ENCODE measurements around the gene FAN1.
"Not testable (repeated sequence)": the region's sequence is repeated elsewhere in the genome, so short reads cannot be mapped to it uniquely, and the experiment has no call there.

Gene FAN1

GRCh38 chr15:30903497-30904187 is at the start of gene FAN1:
FAN1 (plus strand) TSS chr15:30903915; CDS start chr15:30904664, 749 bp downstream.
- DNase-seq (ENCODE audit: insufficient read length, low spot score) (peak; percentile 81), FAIRE-seq (peak; percentile 88)
- TF ChIP-seq POLR2A (IDR thresholded peaks at IDR 0.05; ENCODE audit: low read depth, low read length): peak; percentile 85

GRCh38 chr15:30859091-30859874 is 44.4 kb upstream of the FAN1 start:
- DNase-seq (ENCODE audit: insufficient read length, low spot score): peak; percentile 8
- no peak for TF ChIP-seq POLR2A (IDR thresholded peaks at IDR 0.05; ENCODE audit: low read depth, low read length)
- peak; percentile 73 for FAIRE-seq

GRCh38 chr15:30865257-30865656 is 38.5 kb upstream of the FAN1 start:
- DNase-seq (ENCODE audit: insufficient read length, low spot score) (no peak), FAIRE-seq (no peak)
- TF ChIP-seq POLR2A (IDR thresholded peaks at IDR 0.05; ENCODE audit: low read depth, low read length): no peak

GRCh38 chr15:30870681-30871080 is 33.0 kb upstream of the FAN1 start:
- FAIRE-seq: no peak
- no peak for TF ChIP-seq POLR2A (IDR thresholded peaks at IDR 0.05; ENCODE audit: low read depth, low read length)
- DNase-seq (ENCODE audit: insufficient read length, low spot score): no peak

- DNase-seq (ENCODE audit: insufficient read length, low spot score): no peak
- no peak for FAIRE-seq
Observed at GRCh38 chr15:30872341-30872748, 31.4 kb upstream of the FAN1 start.

GRCh38 chr15:30877070-30877469 is 26.6 kb upstream of the FAN1 start:
- FAIRE-seq (no peak), DNase-seq (ENCODE audit: insufficient read length, low spot score) (no peak)
- no peak for TF ChIP-seq POLR2A (IDR thresholded peaks at IDR 0.05; ENCODE audit: low read depth, low read length)

More at GRCh38 chr15:30872341-30872748, 31.4 kb upstream of the FAN1 start:
- TF ChIP-seq POLR2A (IDR thresholded peaks at IDR 0.05; ENCODE audit: low read depth, low read length): no peak

- FAIRE-seq (no peak), DNase-seq (ENCODE audit: insufficient read length, low spot score) (no peak)
- no peak for TF ChIP-seq POLR2A (IDR thresholded peaks at IDR 0.05; ENCODE audit: low read depth, low read length)
Observed at GRCh38 chr15:30878515-30878914, 25.2 kb upstream of the FAN1 start.

GRCh38 chr15:30882849-30883433 is 20.8 kb upstream of the FAN1 start:
- FAIRE-seq: no peak
- no peak for TF ChIP-seq POLR2A (IDR thresholded peaks at IDR 0.05; ENCODE audit: low read depth, low read length)
- DNase-seq (ENCODE audit: insufficient read length, low spot score): no peak

GRCh38 chr15:30883666-30884065 is 20.0 kb upstream of the FAN1 start:
- FAIRE-seq; DNase-seq (ENCODE audit: insufficient read length, low spot score): not testable (repeated sequence)

- TF ChIP-seq POLR2A (IDR thresholded peaks at IDR 0.05; ENCODE audit: low read depth, low read length): no peak
- FAIRE-seq: no peak
- peak; percentile 14 for DNase-seq (ENCODE audit: insufficient read length, low spot score)
Observed at GRCh38 chr15:30885814-30886213, 17.9 kb upstream of the FAN1 start.

- DNase-seq (ENCODE audit: insufficient read length, low spot score): no peak
- no peak for FAIRE-seq
Observed at GRCh38 chr15:30889196-30889595, 14.5 kb upstream of the FAN1 start.

GRCh38 chr15:30895461-30896210 is 8.1 kb upstream of the FAN1 start:
- no peak for TF ChIP-seq POLR2A (IDR thresholded peaks at IDR 0.05; ENCODE audit: low read depth, low read length)
- no peak for FAIRE-seq
- no peak for DNase-seq (ENCODE audit: insufficient read length, low spot score)

More at GRCh38 chr15:30889196-30889595, 14.5 kb upstream of the FAN1 start:
- TF ChIP-seq POLR2A (IDR thresholded peaks at IDR 0.05; ENCODE audit: low read depth, low read length): no peak

- no peak for DNase-seq (ENCODE audit: insufficient read length, low spot score)
- no peak for TF ChIP-seq POLR2A (IDR thresholded peaks at IDR 0.05; ENCODE audit: low read depth, low read length)
- no peak for FAIRE-seq
Observed at GRCh38 chr15:30896211-30896606, 7.5 kb upstream of the FAN1 start.

GRCh38 chr15:30901889-30902288 is 1.8 kb upstream of the FAN1 start:
- no peak for TF ChIP-seq POLR2A (IDR thresholded peaks at IDR 0.05; ENCODE audit: low read depth, low read length)
- DNase-seq (ENCODE audit: insufficient read length, low spot score) (no peak), FAIRE-seq (no peak)

Data from H54 (cell line).